Measurements from ENCODE around the gene IFIH1.

Gene IFIH1

GRCh38 chr2:162217598-162217997 lies 100.9 kb downstream of the IFIH1 start:
- H3K9me3 ChIP-seq (ENCODE audit: control insufficient read depth in 2 of 2, low read length in 2 of 2) = no peaks in the 10 kb centered on the region
- no peaks in the 10 kb centered on the region for H3K4me1 ChIP-seq (ENCODE audit: control insufficient read depth, insufficient read depth, low read length)
- H3K36me3 ChIP-seq (ENCODE audit: control insufficient read depth in 2 of 2, insufficient read depth in 2 of 2, low read length in 2 of 2) = no peaks in the 10 kb centered on the region
- no peaks in the 10 kb centered on the region for H3K27me3 ChIP-seq (ENCODE audit: control insufficient read depth in 1 of 2, insufficient read depth in 2 of 2, low read length in 2 of 2)
- no peak overlapping the region for H3K27ac ChIP-seq (ENCODE audit: low read length)
- H3K4me3 ChIP-seq (ENCODE audit: low read length in 2 of 2) = no peak overlapping the region
- H3K9ac ChIP-seq (ENCODE audit: low read length in 2 of 2) = no peak overlapping the region

Measured in stomach smooth muscle (tissue), 2 donors.